ENCODE measurements around the gene C1QTNF12.
"Not testable (repeated sequence)": the region's sequence is repeated elsewhere in the genome, so short reads cannot be mapped to it uniquely, and the experiment has no call there.

The C1QTNF12 gene

DNA sequence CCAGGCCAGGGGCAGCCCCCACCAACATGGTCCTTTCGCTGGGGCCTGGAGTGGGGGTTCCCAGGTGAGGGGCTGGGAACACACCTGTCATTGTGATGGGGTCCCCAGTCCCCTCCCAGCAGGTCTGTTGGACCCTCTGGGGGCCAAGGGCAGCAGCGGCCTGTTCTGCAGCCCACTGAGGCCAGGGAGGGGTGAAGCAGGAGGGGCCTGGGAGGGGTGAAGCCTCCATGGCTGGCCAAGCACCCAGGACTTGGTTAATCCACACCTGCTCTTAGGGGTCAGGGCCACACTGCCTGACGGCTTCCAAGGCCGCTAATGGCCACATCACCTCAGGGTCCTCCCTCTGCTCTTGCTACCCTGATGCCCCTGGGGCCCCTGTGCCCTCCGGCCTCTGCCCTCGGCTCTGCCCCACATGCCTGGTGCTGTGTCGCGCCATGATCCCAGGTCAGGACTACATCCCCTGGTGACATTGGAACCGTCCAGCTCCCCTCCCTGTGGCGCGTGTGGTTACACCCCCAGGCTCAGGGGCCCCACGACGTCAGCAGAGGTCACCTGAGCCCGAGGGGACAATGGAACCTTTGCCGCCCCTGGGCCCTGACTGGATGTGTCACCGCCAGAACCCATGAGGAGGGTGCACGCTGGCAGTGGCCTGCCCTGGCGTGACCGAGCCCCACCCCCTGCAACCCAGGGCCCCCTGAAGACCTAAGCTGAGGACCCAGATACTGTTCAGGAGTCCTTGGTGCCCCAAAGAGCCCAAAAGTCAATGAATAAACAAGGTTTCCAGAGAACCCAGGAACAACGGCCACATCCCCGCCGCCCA is 47.2 kb downstream of the C1QTNF12 start:
- DNase-seq (ENCODE audit: low spot score): no peak

DNA sequence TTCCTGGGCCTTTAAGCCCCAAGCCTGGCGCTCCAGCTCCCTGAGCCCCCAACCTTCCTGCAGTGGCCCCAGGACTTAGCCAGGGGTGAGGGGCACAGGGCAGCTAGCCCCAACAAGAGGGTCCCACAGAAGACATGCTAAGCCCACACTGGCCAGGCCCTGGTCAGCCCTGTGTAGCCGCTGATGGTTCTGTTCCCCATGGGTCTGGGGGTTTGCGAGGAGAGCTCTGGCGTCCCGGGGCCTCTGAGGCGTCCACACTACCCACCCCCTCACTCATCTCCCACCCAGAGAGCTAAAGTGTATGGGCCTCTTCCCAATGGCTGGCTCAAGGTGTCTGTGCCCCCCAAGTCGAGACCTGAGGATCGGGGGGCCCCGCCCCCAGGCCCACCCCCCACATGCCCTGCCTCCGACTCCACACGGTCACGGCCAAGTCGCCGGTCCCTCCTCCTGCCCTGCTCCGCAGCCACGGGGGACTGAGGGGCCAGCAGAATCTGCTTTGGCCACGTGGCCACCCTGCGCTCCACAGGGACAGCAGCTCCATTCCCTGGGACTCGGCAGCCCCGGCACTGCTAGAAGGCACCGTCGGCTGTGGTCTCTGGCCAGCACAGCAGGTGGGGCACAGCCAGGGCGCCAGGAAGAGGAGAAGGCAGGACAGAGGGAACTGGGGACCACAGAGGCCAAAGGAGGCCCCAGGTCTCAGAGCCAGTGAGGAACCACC is 47.9 kb downstream of the C1QTNF12 start:
- no peak for DNase-seq (ENCODE audit: low spot score)

DNA sequence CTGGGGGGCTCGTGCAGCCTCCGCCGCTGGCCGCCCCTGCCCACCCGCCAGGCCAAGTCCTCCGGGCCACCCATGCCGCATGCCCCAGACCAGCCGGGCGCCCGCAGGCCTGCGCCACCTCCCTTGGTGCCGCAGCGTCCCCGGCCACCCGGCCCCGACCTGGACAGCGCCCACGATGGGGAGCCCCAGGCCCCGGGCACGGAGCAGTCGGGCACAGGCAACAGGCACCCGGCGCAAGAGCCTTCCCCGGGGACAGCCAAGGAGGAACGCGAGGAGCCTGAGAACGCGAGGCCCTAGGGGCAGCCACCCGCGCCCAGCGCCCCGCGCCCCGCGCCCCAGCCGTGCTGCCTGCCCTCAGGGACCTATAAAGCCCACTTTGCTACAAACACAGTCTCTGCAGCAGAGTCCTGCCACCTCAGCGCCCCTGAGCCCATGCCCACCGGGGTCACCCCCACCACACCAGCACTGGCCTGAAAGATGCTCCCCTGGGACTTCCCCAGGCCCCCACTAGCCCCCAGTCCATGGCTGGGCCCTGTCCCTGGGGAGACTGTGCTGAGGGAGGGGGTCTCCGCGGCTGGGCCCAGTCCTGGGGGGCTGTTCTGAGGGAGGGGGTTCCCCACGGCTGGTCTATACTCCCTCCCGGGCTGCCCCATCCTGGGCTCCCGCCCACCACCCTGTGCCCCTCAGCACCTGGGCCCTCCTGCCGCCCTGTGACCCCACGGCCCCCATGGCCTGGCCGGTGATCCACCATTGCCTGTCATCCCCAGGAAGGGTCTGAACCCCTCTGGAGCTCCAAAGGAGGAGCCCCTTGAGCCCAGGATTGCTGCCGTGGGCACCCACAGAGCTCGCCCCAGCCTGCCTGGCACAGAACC is 48.7 kb downstream of the C1QTNF12 start:
- DNase-seq (ENCODE audit: low spot score): no peak

DNA sequence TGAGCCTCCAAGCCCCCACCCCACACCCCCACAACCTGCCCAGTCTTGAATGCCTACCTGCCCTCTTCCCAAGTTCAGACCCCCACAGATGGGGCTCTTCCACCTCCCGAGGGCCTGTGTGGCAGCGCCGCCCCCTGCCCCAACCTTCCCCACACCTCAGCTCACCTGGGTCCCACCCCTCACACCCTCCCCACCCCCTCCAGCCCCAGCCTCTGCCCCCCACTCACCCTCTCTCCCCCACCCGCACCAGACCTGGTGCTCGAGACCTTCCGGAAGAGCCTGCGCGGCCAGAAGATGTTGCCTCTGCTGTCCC is 49.4 kb downstream of the C1QTNF12 start:
- no peak for DNase-seq (ENCODE audit: low spot score)

DNA sequence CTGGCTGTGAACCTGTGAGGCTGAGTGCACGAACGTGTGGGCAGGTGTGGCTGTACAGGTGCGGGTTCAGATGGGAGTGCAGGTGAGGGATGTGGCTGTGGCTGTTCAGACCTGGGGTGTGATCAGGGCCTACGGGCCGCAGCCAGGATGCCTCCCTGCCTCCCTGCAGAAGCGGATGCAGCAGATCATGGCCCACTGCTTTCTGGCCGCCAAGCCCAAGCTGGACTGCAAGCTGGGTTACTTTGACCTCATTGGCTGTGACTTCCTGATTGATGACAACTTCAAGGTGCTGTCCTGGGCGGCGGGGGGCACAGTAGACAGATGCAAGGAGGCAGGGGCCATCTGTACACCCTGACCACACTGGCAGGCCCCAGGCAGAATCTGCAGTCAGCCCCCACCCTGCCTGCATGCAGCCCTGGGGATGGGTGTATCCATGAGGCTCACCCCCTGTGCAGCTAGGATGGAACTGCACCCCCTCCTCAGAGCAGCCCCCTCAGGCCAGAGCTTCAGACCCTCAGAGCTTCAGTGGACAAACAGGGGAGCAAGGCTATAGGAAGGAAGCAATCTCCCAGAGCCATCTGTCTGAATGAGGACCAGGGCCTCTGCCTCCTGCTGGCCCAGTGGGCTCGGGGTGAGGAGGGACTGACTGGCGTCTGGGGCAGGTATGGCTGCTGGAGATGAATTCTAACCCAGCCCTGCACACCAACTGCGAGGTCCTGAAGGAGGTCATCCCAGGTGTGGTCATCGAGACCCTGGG is 49.9 kb downstream of the C1QTNF12 start:
- no peak for DNase-seq (ENCODE audit: low spot score)

DNA sequence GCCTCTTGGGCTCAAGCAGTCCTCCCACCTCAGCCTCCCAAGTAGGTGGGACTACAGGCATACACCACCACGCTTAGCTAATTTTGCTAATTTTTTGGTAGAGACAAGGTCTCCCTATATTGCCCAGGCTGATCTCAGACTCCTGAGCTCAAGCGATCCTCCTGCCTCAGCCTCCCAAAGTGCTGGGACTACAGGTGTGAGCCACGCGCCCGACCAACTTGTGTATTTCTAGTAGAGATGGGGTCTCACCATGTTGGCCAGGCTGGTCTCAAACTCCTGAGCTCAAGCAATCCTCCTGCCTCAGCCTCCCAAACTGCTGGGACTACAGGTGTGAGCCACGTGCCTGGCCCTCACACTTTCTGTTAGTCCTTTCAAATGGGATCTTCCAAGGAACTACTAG is 50.8 kb downstream of the C1QTNF12 start:
- DNase-seq (ENCODE audit: low spot score): not testable (repeated sequence)

DNA sequence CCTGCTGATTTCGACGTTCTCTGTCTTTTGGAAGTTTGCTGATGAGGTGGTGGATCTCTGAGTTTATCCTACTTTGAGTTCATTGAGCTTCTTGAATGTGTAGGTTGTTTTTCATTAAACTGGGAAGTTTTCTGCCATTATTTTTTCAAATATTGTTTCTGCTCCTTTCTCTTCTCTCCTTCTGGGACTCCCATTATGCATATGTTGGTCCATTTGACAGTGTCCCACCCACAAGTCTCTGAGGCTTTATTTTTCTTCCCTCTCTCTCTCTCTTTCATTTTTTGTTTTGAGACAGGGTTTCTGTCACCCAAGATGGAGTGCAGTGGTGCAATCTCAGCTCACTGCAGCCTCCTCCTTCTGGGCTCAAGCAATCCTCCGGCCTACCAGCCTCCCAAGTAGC is 51.8 kb downstream of the C1QTNF12 start:
- no peak for DNase-seq (ENCODE audit: low spot score)
